Stimulated activated naive CD8-positive, alpha-beta T cell treated with anti-CD3 and anti-CD28 coated beads, Interleukin-15, Interleukin-2, amounts not matched to agents 100 U/mL and 50 U/mL, for 24 hours (primary cell): Measurements from ENCODE around the gene TRPT1.

Experiments
- ATAC-seq: fragments of 150-1000 bp; cut with Tn5 transposase; one replicate; pipeline ENCODE4 v1.10.0; 2021
- DNase-seq: peaks from one replicate; pipeline ENCODE4 v3.0.0; 2021

Gene TRPT1

GRCh38 chr11:64178203-64178602 is 47.8 kb downstream of the TRPT1 start:
- DNase-seq = no peak
- ATAC-seq = peak; percentile 40

GRCh38 chr11:64176751-64177150 is 49.2 kb downstream of the TRPT1 start:
- no peak for ATAC-seq
- no peak for DNase-seq
